ENCODE data around the gene PTOV1.

Gene PTOV1

GRCh38 chr19:49888510-49888824, 37.5 kb downstream of the PTOV1 start:
- H3K9me2 ChIP-seq (replicated peaks; ENCODE audit: insufficient read depth, low read length) = no peaks in the 10 kb centered on the region
- no peak overlapping the region for H3K27ac ChIP-seq (ENCODE audit: low read length)
- TF ChIP-seq, protein P1, sequence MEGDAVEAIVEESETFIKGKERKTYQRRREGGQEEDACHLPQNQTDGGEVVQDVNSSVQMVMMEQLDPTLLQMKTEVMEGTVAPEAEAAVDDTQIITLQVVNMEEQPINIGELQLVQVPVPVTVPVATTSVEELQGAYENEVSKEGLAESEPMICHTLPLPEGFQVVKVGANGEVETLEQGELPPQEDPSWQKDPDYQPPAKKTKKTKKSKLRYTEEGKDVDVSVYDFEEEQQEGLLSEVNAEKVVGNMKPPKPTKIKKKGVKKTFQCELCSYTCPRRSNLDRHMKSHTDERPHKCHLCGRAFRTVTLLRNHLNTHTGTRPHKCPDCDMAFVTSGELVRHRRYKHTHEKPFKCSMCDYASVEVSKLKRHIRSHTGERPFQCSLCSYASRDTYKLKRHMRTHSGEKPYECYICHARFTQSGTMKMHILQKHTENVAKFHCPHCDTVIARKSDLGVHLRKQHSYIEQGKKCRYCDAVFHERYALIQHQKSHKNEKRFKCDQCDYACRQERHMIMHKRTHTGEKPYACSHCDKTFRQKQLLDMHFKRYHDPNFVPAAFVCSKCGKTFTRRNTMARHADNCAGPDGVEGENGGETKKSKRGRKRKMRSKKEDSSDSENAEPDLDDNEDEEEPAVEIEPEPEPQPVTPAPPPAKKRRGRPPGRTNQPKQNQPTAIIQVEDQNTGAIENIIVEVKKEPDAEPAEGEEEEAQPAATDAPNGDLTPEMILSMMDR (IDR thresholded peaks at IDR 0.05; ENCODE audit: low read length) = no peak
- no peak for TF ChIP-seq EZH2 (optimal IDR thresholded peaks at IDR 0.05; ENCODE audit: low read depth, low read length)
- TF ChIP-seq EZH2phosphoT487 (IDR thresholded peaks at IDR 0.05; ENCODE audit: low read length) = no peak
- H4K20me1 ChIP-seq (ENCODE audit: insufficient read depth, low read length) = no peaks in the 10 kb centered on the region
- no peak for DNase-seq
- H3K4me2 ChIP-seq (ENCODE audit: low read depth, low read length) = no peak overlapping the region
- peaks cover 5% of the 10 kb centered on the region; the same call in 1 of the 2 replicates for H3K27me3 ChIP-seq (replicated peaks; ENCODE audit: insufficient read depth, low read length)
- H3K79me2 ChIP-seq (ENCODE audit: low read length) = no peaks in the 10 kb centered on the region
- no peaks in the 10 kb centered on the region for H3K36me3 ChIP-seq (replicated peaks; ENCODE audit: insufficient read depth, low read length)
- no peak overlapping the region for H2AFZ ChIP-seq (ENCODE audit: low read length)
- no peaks in the 10 kb centered on the region for H3F3A ChIP-seq (ENCODE audit: insufficient read depth, low read length)
- no peaks in the 10 kb centered on the region for H3K4me1 ChIP-seq (ENCODE audit: low read length)
- H3K4me3 ChIP-seq (ENCODE audit: low read length) = no peak overlapping the region
- no peak overlapping the region for H3K9ac ChIP-seq (ENCODE audit: low read length)
- H3K9me3 ChIP-seq (replicated peaks; ENCODE audit: insufficient read depth, low read length) = no peaks in the 10 kb centered on the region

DNA sequence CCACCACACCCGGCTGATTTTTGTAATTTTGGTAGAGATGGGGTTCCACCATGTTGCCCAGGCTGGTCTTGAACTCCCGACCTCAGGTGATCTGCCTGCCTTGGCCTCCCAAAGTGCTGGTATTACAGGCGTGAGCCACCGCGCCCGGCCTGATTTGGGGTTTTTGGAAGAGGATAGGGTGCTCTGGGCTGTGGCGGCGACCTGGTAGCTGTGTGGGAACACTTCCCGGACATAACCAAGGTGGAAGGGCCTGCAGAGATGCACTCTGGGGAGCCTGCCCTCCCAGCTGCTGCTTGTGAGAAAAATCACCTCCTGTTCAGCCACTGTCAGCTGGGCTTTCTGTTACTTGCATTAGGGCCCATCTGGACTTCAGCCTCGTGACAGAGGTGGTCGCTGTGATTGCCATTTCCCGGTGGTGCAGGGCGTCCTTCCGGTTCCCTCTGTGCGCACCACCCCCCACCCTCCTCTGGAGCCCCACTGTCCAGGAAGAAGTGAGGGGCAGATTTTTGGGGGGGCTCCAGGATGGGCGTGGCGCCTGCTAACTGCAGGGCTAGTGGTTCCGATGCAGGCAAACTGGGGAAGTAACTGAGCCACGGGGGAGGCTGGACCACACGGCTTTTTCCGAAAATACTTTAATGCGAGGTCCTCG, 38.2 kb downstream of the PTOV1 start:
- Histone ChIP-seq H3K9ac (ENCODE audit: low read length) (no peak overlapping the region), H4K20me1 (ENCODE audit: insufficient read depth, low read length) (no peaks in the 10 kb centered on the region), H3K9me3 (replicated peaks; ENCODE audit: insufficient read depth, low read length) (no peaks in the 10 kb centered on the region), H3K4me3 (ENCODE audit: low read length) (no peak overlapping the region), H3K4me1 (ENCODE audit: low read length) (no peaks in the 10 kb centered on the region), H2AFZ (ENCODE audit: low read length) (no peak overlapping the region), H3K9me2 (replicated peaks; ENCODE audit: insufficient read depth, low read length) (no peaks in the 10 kb centered on the region), H3K79me2 (ENCODE audit: low read length) (no peaks in the 10 kb centered on the region), H3K27ac (ENCODE audit: low read length) (no peak overlapping the region), H3F3A (ENCODE audit: insufficient read depth, low read length) (no peaks in the 10 kb centered on the region), H3K36me3 (replicated peaks; ENCODE audit: insufficient read depth, low read length) (no peaks in the 10 kb centered on the region), H3K4me2 (ENCODE audit: low read depth, low read length) (no peak overlapping the region), H3K27me3 (replicated peaks; ENCODE audit: insufficient read depth, low read length) (peaks cover 5% of the 10 kb centered on the region; the same call in 1 of the 2 replicates)
- no peak for DNase-seq
- TF ChIP-seq EZH2 (optimal IDR thresholded peaks at IDR 0.05; ENCODE audit: low read depth, low read length) = no peak
- TF ChIP-seq EZH2phosphoT487 (IDR thresholded peaks at IDR 0.05; ENCODE audit: low read length) = no peak
- TF ChIP-seq, protein P1 (IDR thresholded peaks at IDR 0.05; ENCODE audit: low read length) = no peak

GRCh38 chr19:49889687-49890348, 38.9 kb downstream of the PTOV1 start:
- no peaks in the 10 kb centered on the region for H3F3A ChIP-seq (ENCODE audit: insufficient read depth, low read length)
- peak overlapping the region; percentile 69 for H2AFZ ChIP-seq (ENCODE audit: low read length)
- DNase-seq = peak; percentile 42
- no peaks in the 10 kb centered on the region for H4K20me1 ChIP-seq (ENCODE audit: insufficient read depth, low read length)
- H3K4me3 ChIP-seq (ENCODE audit: low read length) = peak overlapping the region; percentile 54
- no peaks in the 10 kb centered on the region for H3K79me2 ChIP-seq (ENCODE audit: low read length)
- peak overlapping the region; percentile 13; the same call in 1 of the 2 replicates for H3K27ac ChIP-seq (ENCODE audit: low read length)
- H3K9me2 ChIP-seq (replicated peaks; ENCODE audit: insufficient read depth, low read length) = no peaks in the 10 kb centered on the region
- TF ChIP-seq EZH2phosphoT487 (IDR thresholded peaks at IDR 0.05; ENCODE audit: low read length) = no peak
- TF ChIP-seq, protein P1 (IDR thresholded peaks at IDR 0.05; ENCODE audit: low read length) = peak; percentile 59
- peak overlapping the region; percentile 88 for H3K4me2 ChIP-seq (ENCODE audit: low read depth, low read length)
- peaks cover 5% of the 10 kb centered on the region; the same call in 1 of the 2 replicates for H3K27me3 ChIP-seq (replicated peaks; ENCODE audit: insufficient read depth, low read length)
- H3K9ac ChIP-seq (ENCODE audit: low read length) = peak overlapping the region; percentile 23; the same call in 1 of the 2 replicates
- no peaks in the 10 kb centered on the region for H3K36me3 ChIP-seq (replicated peaks; ENCODE audit: insufficient read depth, low read length)
- no peaks in the 10 kb centered on the region for H3K4me1 ChIP-seq (ENCODE audit: low read length)
- no peaks in the 10 kb centered on the region for H3K9me3 ChIP-seq (replicated peaks; ENCODE audit: insufficient read depth, low read length)

Data from MM.1S (cell line).